ENCODE results near the gene IL32. TPM values are rescaled to one million over a fixed set of nuclear protein-coding genes. Genes with fewer than 3 reads are reported as not detected.
A peak's percentile ranks its signal among the peaks of the same experiment; 100 is the strongest.

The IL32 gene
- total RNA-seq, 1 donor from 2014 or later, result 0.53 TPM

DNA sequence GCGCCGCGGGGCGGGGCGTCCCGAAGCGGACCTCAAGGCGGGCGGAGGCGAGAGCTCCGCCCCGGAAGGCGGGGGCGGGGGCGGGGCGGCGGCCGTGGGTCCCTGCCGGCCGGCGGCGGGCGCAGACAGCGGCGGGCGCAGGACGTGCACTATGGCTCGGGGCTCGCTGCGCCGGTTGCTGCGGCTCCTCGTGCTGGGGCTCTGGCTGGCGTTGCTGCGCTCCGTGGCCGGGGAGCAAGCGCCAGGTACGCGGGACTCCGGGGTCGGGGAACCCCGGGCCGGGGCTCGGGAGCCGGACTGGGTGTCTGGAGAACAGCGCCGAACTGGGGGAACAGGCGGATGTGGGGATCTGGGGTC, 45.2 kb upstream of the IL32 start, which contains the start of gene TNFRSF12A:
Gene TNFRSF12A (plus strand): TSS at position 122 of the 357 bp plus-strand sequence. CDS start 30 bp downstream, at position 152.
- FAIRE-seq (no peak), DNase-seq (ENCODE audit: low read depth) (peak; percentile 56)
- H3K36me3 ChIP-seq (ENCODE audit: control insufficient read depth, insufficient read depth, low read length), result peaks cover 10% of the 10 kb centered on the region
- peak within 1 kb of the TSS; percentile 97 for H3K4me3 ChIP-seq (ENCODE audit: low read depth, low read length)
- TF ChIP-seq, protein P1, sequence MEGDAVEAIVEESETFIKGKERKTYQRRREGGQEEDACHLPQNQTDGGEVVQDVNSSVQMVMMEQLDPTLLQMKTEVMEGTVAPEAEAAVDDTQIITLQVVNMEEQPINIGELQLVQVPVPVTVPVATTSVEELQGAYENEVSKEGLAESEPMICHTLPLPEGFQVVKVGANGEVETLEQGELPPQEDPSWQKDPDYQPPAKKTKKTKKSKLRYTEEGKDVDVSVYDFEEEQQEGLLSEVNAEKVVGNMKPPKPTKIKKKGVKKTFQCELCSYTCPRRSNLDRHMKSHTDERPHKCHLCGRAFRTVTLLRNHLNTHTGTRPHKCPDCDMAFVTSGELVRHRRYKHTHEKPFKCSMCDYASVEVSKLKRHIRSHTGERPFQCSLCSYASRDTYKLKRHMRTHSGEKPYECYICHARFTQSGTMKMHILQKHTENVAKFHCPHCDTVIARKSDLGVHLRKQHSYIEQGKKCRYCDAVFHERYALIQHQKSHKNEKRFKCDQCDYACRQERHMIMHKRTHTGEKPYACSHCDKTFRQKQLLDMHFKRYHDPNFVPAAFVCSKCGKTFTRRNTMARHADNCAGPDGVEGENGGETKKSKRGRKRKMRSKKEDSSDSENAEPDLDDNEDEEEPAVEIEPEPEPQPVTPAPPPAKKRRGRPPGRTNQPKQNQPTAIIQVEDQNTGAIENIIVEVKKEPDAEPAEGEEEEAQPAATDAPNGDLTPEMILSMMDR (IDR thresholded peaks at IDR 0.05; ENCODE audit: insufficient read depth, low read length, severe bottlenecking), result peak; percentile 8
- H3K27me3 ChIP-seq (ENCODE audit: control insufficient read depth, insufficient read depth, low read length), result no peaks in the 10 kb centered on the region

DNA sequence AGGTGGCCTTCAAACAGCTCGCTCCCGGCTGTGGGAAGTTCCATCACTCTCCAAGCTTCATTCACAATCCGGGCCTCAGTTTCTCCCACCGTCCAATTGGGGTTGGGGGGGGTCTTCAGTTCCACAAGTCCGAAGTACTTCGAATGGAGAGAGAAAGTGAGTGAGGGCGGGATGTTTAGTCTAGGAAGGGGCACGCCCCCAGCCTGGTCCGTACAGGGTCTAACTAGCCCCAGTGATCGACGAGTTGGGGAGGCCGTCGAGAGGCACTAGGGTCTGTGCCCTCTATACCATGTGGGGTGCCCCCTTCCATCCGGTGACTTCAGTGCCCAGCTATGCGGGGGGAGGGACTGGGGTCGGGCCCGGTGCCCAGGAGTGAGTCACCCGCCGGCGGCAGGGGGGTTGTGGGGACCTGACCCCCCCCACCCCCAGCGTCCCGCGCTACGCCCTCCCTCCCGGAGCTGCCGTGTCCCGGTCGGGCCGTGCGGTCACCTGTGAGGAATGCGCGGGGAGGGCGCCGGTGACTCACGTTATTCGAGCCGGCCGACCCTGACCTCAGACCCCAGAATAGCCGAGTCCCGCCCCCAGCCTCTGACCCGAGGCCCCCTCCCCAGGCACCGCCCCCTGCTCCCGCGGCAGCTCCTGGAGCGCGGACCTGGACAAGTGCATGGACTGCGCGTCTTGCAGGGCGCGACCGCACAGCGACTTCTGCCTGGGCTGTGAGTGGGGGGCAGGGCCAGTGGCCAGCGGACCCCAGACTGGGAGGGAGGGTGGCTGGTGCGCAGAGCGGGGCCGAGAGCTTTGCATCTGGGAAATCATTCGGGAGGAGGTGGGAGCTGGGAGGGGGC, 44.6 kb upstream of the IL32 start:
- DNase-seq (ENCODE audit: low read depth) (peak; percentile 72), FAIRE-seq (no peak)
- Histone ChIP-seq H3K4me3 (ENCODE audit: low read depth, low read length) (peak overlapping the region; percentile 97), H3K27me3 (ENCODE audit: control insufficient read depth, insufficient read depth, low read length) (no peaks in the 10 kb centered on the region), H3K36me3 (ENCODE audit: control insufficient read depth, insufficient read depth, low read length) (peaks cover 15% of the 10 kb centered on the region)
- TF ChIP-seq, protein P1 (IDR thresholded peaks at IDR 0.05; ENCODE audit: insufficient read depth, low read length, severe bottlenecking), result no peak

DNA sequence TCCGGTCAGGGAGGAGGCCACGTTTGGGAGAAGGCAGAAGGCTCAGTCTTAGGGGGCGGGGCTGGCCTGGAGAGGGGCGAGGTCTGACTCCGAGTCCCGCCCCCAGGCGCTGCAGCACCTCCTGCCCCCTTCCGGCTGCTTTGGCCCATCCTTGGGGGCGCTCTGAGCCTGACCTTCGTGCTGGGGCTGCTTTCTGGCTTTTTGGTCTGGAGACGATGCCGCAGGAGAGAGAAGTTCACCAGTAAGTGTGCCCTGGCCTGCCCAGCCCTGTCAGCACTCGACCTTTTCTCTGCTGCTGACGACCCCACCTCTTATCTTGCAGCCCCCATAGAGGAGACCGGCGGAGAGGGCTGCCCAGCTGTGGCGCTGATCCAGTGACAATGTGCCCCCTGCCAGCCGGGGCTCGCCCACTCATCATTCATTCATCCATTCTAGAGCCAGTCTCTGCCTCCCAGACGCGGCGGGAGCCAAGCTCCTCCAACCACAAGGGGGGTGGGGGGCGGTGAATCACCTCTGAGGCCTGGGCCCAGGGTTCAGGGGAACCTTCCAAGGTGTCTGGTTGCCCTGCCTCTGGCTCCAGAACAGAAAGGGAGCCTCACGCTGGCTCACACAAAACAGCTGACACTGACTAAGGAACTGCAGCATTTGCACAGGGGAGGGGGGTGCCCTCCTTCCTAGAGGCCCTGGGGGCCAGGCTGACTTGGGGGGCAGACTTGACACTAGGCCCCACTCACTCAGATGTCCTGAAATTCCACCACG, 43.8 kb upstream of the IL32 start:
- DNase-seq (ENCODE audit: low read depth), result peak; percentile 91
- H3K36me3 ChIP-seq (ENCODE audit: control insufficient read depth, insufficient read depth, low read length), result peaks cover 20% of the 10 kb centered on the region
- TF ChIP-seq, protein P1 (IDR thresholded peaks at IDR 0.05; ENCODE audit: insufficient read depth, low read length, severe bottlenecking), result peak; percentile 48
- H3K27me3 ChIP-seq (ENCODE audit: control insufficient read depth, insufficient read depth, low read length), result no peaks in the 10 kb centered on the region
- H3K4me3 ChIP-seq (ENCODE audit: low read depth, low read length), result peak overlapping the region; percentile 97
- FAIRE-seq, result no peak

DNA sequence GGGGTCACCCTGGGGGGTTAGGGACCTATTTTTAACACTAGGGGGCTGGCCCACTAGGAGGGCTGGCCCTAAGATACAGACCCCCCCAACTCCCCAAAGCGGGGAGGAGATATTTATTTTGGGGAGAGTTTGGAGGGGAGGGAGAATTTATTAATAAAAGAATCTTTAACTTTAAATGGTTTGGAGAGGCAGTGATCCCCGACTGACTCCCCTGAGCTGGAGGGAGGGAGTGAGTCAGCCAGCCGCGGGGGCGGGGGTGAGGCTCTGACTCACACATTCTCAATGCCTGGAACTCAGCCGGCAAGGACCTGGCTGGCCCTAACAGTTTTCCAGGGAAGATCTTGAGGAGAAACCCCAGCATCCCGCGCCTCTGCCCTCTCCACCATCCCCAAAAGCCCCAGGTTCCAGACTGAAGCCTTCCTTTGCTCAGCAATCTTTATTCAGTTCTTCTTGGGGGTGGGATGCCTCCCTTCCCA, 43.2 kb upstream of the IL32 start:
- Histone ChIP-seq H3K36me3 (ENCODE audit: control insufficient read depth, insufficient read depth, low read length) (peaks cover 25% of the 10 kb centered on the region), H3K27me3 (ENCODE audit: control insufficient read depth, insufficient read depth, low read length) (no peaks in the 10 kb centered on the region), H3K4me3 (ENCODE audit: low read depth, low read length) (peak overlapping the region; percentile 97)
- TF ChIP-seq, protein P1 (IDR thresholded peaks at IDR 0.05; ENCODE audit: insufficient read depth, low read length, severe bottlenecking), result no peak
- no peak for FAIRE-seq
- peak; percentile 90 for DNase-seq (ENCODE audit: low read depth)

DNA sequence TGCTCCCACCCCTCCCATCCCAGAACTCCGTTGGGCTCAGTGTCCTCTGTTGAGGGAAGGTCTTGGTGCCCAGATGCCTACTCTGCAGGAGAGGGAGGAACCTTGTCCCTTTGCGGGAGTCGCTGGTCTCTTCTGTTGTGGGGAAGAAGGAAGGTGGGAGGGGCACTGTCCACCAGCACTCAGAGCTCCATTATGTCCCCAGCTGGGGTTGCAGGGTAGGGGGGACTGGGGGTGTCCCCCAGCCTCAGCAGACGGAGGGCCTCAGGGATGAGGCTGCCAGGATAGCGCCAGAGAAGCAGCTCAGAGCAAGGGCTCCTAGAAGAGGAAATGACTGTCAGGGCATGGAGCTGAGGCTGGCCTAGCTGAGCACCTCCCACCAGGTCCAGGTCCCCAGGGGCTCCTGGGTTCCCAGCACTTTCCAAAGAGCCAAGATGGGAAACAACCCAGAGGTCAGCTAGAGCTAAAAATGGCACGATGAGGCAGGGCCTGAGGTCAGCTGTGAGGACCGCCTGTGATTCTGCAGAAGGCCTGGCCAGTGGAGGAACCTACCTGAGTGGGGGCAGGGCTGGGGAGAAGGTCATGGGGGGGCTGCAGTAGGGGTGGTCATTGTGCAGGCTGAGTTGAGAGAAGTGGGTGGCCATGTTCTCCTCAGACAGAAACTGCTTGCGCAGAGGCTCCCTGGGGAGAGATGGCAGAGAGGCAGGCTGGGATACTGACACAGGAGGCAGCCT, 42.6 kb upstream of the IL32 start:
- Histone ChIP-seq H3K27me3 (ENCODE audit: control insufficient read depth, insufficient read depth, low read length) (no peaks in the 10 kb centered on the region), H3K36me3 (ENCODE audit: control insufficient read depth, insufficient read depth, low read length) (peaks cover 27% of the 10 kb centered on the region), H3K4me3 (ENCODE audit: low read depth, low read length) (peak overlapping the region; percentile 52)
- no peak for FAIRE-seq
- TF ChIP-seq, protein P1 (IDR thresholded peaks at IDR 0.05; ENCODE audit: insufficient read depth, low read length, severe bottlenecking), result no peak
- DNase-seq (ENCODE audit: low read depth), result no peak

Data from bronchial epithelial cell (primary cell).